ENCODE data around the gene EHMT2.

EHMT2 gene

GRCh38 chr6:31900917-31901414 lies 3.5 kb upstream of the EHMT2 start:
- TF ChIP-seq, protein P1, sequence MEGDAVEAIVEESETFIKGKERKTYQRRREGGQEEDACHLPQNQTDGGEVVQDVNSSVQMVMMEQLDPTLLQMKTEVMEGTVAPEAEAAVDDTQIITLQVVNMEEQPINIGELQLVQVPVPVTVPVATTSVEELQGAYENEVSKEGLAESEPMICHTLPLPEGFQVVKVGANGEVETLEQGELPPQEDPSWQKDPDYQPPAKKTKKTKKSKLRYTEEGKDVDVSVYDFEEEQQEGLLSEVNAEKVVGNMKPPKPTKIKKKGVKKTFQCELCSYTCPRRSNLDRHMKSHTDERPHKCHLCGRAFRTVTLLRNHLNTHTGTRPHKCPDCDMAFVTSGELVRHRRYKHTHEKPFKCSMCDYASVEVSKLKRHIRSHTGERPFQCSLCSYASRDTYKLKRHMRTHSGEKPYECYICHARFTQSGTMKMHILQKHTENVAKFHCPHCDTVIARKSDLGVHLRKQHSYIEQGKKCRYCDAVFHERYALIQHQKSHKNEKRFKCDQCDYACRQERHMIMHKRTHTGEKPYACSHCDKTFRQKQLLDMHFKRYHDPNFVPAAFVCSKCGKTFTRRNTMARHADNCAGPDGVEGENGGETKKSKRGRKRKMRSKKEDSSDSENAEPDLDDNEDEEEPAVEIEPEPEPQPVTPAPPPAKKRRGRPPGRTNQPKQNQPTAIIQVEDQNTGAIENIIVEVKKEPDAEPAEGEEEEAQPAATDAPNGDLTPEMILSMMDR (IDR thresholded peaks at IDR 0.05): no peak

DNA sequence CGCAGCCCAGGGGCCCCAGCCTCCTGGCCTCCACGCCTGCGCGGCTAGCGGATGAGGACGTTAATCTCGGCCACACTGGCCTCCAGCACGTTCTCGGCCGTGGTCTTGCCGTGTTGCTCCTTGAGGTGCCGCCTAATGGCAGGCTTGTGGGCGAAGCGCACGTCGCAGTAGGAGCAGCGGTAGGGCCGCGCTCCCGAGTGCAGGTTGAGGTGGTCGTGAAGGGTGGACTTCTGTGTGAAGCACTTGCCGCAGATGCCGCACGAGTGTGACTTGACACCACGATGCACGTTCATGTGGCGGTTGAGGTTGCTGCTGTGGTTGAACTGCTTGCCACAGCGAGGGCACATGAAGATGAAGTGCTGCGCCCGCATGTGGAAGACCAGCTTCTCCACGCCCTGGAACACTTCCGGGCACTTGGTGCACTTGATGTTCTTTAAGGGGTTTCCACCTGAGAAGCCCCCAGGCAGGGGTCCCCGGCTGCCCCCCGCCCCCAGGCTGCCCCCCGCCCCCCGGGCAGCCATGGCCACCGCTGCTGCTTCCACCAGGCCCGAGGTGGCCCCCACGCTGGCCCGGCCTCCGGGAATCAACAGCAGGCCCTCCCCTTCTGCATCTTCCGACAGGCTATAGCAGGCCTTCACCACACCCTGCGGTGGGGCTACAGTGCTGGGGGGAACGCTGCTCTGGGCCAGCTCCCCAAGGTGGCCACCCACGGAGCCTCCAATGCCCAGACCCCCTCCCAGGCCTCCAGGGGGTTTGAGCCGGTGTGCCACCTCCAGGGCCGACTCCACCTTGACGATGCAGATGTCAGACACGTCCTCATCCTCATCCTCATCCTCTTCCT lies 2.6 kb upstream of the EHMT2 start:
- TF ChIP-seq, protein P1 (IDR thresholded peaks at IDR 0.05): no peak

DNA sequence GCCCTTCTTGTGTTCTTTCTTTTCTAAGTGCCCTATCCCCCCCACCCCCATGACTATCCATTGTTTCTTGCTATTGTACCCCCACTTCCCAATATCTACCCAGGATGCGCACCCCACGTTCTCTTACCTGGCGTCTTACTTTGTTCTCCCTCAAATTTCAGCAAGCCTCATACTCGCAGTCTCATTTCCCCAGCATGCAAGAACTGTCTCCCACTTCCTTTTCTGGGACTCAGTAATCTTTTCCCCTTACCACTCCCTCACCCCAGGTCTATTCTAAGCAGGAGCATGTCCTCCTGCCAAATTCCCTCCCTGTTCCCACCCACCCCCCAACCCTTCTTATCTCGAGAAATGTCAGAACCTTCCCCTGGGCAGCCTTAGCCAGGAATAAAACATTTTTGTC lies 1.7 kb upstream of the EHMT2 start:
- TF ChIP-seq, protein P1 (IDR thresholded peaks at IDR 0.05): no peak

GRCh38 chr6:31898383-31899011 lies 999 bp upstream of the EHMT2 start:
- TF ChIP-seq, protein P1 (IDR thresholded peaks at IDR 0.05): no peak

DNA sequence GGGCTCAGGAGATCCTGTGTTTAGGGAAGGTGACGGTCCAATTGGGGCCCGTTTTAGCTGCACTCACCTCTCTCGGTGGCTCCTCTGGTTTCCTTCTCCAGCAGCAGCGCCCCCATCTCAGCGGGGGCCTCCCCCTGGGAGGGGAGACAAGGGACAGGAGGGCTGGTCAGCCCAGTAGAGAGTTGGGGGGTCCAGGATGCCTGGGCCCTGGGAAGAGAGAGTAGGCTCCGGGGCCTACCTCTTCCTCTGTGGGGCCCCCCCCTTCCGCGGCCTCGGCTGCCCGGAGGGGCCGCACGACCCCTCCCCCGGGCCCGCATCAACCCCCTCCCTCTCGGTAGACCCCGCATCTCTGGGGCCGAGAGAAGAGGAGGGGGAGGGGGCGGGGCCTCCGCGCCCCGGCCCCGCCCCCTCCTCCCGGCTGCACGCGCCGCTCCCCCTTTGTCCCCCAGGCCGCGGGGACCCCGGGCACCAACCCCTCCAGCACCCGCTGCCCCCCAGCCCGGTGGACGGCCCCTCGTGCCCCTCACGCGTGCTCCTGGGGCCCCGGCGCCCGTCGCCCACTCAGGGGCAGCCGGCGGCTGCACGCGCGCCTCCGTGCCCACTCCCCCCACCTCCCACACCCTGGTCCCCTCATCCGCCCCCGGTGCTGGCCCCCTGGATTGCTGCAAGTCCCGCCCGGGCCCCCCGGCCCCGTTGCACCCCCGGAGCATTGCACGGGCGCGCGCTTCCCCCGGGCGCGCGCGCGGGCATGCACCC lies 464 bp downstream of the EHMT2 start:
- TF ChIP-seq, protein P1 (IDR thresholded peaks at IDR 0.05): no peak

GRCh38 chr6:31896493-31896855 lies 1.0 kb downstream of the EHMT2 start:
- TF ChIP-seq, protein P1 (IDR thresholded peaks at IDR 0.05): no peak

GRCh38 chr6:31892821-31893220 lies 4.7 kb downstream of the EHMT2 start:
- TF ChIP-seq, protein P1 (IDR thresholded peaks at IDR 0.05): no peak

Measured in LNCAP (cell line).